Renal cortex interstitium (tissue), 11 donors: ENCODE data around the gene RASAL2. TPM values are rescaled to one million over a fixed set of nuclear protein-coding genes. Genes with fewer than 3 reads are reported as not detected.

Source experiments
- DNase-seq, 11 donors: peaks; one replicate each; pipeline ENCODE4 v3.0.0-alpha.2; 2013; ENCODE audit warnings: low read depth in 9 of 11, low spot score in 4 of 11; ENCODE audit errors: extremely low read depth in 1 of 11
- polyA plus RNA-seq, 3 donors: library from polyadenylated mRNA; unstranded; fragments of 120-200 nt; gene quantifications; one replicate each; pipeline ENCODE4 v1.2.1, GENCODE V29; 2013; ENCODE audit not compliant: insufficient read length in 3 of 3

RASAL2 gene
- polyA plus RNA-seq, 3 donors, result 18.7 to 23.2 (median 19.6) TPM

DNA sequence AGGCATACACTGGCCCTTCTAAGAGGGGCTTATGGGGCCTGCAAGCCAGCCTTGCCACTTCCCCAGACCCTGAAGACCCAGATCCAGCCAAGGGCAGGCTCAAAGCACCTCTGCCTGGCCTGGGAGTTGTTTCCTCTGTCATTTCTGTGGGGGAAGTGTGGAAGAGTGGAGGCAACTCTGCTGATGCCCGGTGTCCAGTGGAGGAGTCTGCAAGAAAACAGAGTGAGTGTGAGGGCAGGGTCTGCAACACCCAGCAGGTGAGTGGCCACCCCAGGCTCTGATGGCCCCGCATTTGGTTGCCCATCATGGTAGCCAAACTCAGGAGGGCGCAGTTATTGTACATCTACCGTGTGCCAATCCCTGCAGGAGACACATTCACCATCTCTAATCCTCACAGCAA is 394.5 kb downstream of the RASAL2 start:
- DNase-seq, result no peak

DNA sequence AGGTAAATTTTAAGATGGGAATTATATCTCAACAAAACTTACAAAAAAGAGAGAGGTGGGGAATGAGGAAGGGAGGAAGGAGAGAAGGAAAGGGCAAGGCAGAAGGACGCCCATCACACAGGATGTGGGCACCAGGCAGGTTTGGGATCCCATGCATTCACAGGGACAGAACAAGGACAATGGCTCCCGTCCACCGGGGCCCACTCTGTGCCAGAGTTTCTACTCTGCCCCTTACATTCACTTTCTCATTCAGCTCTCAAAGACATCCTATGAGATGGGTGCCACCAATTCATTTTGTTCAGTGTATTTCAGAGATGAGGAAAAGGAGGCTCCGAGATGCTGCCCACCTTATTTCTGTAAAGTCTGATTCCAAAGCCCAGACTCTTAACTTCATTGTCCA is 395.5 kb downstream of the RASAL2 start:
- no peak for DNase-seq

DNA sequence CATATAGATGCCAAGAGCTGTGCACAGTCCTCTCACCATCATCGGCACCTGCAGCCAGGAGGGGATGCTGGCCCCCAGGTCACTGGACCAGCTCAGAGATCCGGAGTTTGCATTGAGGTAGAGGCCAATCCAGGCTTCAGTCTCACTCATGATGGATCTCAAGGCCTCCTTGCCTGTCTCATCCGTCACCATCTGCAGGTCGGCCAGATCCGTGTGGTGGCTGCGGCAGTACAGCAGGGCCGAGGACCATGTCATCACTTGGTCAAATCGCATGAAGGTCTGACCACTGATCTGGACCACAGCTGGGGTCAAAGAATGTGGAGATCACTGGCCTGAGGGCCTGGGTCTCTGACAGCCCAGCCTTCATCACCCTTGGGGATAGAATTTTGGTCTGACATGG is 396.2 kb downstream of the RASAL2 start:
- DNase-seq, result no peak

DNA sequence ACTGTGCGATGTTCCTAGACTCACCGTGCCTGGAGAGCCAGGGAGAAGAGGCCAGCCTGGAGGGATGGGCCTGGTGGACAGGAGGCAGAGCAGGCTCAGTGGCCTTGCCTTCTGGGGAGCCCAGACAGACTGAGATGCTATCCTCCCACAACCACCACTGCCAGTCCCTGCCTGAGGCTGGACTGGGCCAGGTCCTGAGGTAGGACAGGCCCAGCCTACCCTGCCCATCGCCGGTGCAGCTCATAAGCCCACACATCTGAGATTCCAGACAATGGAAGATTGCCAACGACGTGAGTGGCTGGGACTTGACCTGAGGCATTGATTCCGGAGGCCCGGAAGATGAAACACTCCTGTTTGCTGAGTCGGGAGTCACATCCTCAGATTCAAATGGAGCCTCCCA is 397.1 kb downstream of the RASAL2 start:
- no peak for DNase-seq

DNA sequence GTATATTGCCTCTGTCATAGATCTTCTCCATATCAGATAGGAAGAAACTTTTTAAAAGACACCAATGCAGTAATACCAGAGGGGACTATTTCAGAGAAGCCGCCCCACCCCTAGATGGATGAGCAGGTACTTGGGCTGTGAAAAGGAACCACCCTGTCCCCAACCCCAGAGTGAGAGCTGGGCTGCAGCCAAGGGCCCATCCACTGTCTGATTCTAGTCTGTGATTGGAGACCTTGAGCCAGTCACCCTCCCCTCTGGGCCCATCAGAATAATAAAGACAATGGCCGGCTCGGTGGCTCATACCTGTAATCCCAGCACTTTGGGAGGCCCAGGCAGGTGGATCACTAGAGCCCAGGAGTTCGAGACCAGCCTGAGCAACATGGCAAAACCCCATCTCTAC is 397.8 kb downstream of the RASAL2 start:
- no peak for DNase-seq

DNA sequence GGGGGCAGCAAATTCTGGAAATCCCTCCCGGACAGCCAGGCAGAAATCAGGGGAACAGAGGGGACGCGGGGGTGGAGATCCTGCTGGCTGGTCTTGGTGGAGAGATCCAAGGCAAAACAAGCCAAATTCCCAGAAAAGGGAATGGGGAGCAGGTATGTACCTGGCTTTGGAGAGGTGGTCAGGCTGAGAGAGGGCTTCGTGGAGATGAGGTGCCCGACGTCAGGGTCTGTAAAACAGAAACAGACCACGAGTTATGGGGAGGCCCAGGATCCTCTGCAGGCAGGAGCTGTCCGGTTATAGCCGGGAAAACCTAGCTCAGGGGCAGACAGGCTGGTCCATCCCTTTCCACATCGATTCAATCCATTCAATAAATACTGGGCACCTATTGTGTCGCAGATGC is 398.4 kb downstream of the RASAL2 start:
- DNase-seq, result no peak

DNA sequence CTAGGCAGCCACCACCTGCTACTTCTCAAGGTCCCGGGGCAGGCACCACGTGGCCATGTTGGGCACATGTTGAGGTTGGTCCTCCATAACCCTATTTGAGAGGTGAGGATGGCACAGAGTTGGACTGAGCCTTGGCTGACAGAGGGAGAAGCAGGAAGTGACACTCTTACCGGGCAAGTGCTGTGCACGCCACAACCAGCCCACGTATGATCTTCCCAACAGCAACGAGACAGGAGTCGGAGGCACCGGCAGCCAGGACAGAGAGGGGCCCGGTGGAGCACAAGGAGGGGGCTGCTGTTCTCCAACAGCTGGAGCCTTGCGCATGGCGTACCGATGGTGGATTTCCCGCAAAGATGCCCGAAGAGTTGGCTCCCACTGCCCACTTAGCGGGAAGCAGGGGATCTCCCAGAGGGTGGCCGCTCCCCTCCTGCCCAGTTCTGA is 399.4 kb downstream of the RASAL2 start:
- DNase-seq, result no peak

DNA sequence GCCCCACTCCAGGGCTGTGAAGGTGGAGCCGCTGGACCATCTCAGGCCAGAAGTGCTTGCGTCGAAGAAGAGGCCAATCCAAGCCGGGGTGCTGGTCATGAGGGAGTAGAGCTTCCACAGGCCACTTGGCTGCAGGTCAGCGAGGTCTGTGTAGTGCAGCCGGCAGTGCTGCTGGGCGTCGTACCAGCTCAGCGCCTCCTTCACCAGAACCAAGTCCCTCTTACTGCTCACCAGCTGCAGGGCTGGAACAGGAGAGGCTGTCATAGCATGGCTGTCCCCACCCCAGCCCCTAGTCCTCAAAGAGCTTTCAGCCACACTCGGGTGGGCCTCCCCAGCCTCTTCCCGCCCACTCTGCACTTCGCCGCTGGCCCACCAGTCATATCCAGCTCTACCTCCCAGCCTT is 400.7 kb downstream of the RASAL2 start:
- no peak for DNase-seq

DNA sequence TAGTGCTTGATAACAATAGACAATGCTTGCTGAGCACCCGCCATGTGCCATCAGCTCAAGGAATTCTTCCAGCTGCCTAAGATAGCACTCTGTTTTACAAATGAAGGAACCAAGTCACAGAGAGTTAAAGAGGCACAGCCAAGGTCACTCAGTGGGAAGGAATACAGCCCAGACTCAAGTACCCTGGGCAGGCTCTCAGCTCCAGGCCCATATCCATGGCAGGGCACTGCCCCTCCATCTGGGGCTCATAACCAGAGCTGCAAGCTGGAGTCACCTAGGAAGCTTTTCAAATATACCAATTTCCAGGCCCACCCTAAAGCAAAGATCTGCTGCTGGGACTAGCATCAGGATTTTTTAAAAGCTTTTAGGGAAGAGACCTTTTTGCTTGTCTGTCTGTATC is 401.3 kb downstream of the RASAL2 start:
- no peak for DNase-seq

DNA sequence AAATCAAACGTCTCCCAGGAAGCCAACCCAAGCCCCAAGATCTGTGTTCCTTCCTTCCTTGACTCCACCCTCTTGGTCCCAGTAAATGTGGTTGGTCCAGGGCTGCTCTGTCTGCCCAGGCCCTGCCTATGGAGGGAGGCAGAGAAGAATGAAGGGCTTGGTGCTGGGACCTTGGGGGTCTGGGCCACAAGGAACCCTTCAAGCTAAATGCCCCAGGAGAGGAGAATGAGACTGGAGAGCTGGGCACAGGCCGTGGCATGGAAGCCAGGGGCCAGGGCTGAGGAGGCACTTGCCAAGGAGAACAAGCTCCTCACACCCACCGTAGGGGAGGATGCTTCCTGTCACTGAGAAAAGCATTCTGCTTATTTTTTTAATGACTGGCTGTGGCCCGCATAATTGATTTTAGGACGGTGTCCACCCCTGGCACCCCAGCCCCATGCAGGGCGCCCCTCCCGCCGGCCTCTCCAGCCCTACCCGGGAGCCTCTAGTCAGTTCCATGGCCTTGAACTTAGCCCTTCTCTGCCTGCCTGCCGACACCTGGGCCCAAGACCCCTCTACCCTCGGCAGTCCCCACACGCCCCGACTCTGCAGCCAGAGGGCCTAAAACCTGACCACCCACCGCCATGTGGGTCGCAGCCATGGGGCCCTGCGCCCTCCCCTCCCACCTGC is 402.0 kb downstream of the RASAL2 start:
- no peak for DNase-seq

DNA sequence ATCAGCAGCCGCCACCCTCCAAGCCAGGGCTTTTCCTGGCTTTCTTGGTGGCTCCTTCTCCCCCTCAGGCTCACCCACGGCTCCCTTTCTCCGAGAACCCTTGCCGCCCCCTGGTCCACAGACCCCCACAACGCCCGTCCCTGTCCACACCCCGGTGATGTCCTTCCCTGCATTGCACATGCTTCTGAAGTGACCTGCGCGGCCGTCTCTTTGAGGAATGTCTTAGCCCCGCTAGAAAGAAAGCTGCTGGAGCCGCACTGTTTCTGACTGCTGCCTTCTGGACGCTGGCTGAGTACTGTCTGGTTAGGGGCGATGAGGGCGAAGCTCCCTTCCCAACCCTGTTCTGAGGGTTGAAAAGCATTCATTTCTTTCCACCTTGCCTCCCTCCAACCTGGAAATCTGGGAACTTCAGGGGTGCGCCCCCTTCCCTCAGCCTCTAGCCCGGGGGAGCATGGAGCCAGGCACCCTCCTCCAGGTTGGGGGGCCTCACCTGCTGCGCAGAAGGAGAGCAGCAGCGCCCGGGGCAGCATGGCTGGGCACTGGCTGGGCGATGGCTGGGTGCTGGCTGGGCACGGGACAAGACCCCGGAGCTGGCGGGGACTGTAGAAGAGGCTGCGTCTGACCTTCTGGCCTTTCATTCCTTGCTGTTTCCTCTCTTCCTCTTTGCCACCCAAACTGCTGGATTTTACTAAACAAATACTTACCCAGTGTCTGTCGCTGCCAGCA is 402.7 kb downstream of the RASAL2 start, which contains the start of gene CLEC20A:
Gene CLEC20A, minus strand, starts transcription at position 555 of the 726 bp plus-strand sequence. Its CDS starts 25 bp downstream, at position 530.
- no peak for DNase-seq

DNA sequence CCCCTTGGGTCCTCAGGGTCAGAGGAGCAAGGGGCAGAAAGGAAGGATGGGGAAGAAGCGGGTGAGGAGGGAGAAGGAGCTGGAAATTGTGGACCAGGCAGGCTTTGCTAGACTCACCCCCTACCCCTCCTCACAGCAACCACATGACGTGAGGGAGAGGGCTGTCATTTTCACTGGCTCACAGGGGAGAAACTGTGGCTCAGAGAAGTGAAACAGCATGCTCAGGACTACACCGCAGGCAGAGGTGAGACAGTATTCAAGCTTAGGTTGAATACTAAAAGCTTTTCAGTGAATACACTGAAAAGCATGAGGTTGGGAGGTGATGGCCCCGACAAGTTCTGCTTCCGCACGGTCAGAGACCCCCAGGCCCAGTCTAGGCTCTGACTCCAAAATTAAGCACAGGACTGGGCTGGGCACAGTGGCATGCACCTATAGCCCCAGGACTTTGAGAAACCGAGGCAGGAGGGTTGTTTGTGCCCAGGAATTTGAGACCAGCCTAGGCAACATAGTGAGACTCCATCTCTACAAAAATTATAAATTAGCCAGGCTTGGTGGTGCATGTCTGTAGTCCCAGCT is 404.1 kb downstream of the RASAL2 start:
- DNase-seq, result no peak

DNA sequence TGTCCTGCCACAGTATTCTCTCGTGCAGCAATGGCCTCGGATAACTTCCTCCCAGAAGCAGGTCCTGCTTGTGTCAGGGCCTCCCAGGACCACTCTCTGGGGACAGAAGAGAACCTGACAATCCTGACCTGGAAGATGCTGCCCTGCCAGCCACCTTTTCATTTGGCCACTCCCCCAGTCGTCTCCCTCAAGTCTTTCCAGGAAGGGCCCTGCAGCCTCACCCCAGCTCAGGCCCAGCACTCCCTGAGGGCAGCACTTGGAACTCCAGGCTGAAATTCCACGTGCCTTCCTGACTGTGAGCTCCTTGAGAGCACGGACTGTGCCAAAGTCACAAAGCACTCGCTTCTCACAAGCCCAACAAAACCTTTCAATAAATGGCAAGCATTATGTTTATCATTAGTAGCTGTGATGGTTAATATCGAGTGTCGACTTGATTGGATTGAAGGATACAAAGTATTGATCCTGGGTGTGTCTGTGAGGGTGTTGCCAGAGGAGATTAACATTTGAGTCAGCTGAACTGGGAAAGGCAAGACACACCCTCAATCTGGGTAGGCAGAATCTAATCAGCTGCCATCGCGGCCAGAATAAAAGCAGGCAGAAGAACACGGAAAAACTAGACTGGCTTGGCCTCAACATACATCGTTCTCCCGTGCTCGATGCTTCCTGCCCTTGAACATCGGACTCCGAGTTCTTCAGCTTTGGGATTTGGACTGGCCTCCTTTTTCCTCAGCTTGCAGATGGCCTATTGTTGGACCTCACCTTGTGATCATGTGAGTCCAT is 405.2 kb downstream of the RASAL2 start:
- DNase-seq, result no peak

DNA sequence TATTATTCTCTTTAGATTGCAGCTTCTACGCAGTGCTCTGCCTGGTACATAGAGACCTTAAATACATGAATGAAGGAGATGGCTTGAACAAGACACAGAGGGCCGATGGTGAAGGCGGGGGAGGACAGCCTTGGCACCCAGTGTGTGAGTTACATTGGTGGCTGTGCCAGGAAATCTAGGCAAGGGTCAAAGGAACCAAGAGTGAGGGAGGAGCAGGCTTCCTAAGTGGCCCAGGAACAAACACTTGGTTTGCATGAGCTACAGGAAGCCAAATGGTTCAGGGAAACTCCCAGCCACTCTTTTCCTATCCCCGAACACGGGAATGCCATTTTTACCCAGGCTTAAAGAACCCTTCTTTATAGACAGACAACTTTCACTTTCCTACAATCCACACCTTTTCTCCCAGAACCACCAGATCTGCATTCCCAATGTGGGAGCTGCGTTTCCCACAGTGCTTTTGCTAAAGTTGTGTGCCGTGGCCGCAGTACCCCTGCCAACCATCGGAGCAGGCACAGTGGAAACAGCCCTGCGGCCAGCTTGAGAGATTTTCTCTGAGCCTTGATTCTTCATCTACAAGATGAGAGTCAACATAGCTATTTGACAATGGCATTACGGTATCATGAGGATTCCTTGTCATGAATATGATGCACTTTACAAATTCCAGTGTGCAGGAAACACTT is 406.3 kb downstream of the RASAL2 start:
- no peak for DNase-seq

DNA sequence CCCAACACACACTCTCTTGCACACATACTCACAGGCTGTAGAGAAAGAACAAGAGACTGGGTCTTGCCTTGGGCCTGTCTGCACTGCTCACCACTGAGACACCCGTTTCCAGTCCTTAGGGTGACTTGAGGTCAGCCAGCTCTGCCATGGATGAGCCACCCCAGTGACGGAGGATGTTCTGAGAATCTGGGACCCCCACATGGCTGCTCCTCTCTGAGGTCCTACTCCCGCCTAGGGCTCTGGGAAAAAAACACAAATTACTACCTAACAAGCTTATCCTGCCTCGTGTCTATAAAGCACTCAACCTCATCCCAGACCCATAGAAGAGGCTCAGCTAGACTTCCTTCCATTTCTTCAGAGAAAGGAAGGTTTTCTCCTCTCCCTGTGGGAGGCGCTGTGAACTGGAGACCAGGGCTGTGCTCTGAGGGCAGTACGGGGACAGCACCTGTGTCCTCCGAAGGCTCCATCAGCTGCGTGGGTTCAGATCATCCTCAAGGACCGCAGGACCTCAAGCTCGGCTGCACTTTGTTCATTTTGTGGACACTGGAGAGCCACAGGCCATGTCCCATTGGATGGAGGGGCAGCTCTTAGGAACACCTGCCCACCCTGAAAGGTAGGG is 407.1 kb downstream of the RASAL2 start:
- no peak for DNase-seq

DNA sequence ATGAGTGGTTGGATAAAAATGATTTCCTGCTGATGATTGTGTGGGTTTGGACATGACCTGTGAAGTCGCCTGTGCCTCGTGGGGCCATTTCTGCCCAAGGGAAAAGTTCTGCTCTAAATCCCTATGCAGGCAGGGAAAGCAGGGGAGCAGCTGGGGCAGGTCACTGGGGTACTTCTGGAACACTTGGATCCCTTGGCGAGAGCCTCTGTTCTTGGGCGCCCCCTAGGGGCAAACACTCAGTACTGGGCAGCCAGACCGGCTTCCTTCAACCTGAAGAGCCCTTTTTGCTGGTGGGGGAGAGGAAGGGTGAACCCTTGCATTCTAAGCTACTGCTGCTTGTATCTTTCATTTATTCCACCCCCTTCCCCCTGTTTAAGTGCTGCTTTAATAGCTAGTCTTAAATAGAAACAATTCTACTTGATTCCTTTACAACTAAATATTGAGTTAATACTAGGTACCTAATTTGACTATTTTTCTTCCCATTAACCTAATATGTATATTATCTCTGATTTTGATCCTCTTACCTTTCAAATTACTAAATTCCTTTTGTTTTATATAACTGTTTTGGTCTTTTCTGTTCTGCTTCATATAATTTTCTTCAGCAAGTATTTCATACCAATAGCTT is 407.9 kb downstream of the RASAL2 start:
- peak; percentile 33 to 71 (median 52) for DNase-seq

DNA sequence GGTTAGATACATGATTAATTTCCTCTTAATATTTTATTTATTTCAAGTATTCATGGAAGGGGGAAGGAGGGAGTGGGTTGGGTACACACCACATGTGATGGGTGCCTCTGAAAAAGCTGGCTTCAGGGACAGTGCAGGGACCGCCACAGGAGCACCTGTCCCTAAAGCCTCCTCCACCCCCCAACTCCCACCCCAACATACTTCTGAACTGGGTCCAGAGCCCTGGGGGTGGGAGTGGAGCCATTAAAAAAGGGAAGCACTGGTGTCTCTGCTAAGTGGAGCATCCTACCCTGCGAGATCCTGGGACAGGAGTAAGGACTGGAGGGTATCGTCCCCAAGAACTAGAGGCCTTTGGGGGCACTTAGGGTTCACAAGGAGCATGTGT is 408.4 kb downstream of the RASAL2 start:
- no peak for DNase-seq

DNA sequence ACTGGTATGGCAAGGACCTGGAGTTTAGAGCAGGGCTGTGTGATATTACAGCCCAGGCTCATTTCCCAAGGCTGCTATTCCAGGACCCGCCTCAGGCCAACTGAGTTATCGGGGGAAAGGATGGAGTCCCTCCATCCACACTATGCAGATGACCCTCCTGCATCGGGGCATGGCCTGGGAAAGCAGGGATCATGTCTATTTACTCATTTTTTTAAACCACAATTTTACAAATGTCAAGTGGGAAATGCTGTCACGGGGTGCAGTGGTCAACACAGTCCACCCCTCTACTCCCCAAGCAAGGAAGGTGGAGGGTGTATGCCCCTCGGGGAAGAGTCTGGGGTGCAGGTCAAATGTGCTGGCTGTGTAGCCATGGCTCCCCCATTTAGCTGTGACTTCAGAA is 409.0 kb downstream of the RASAL2 start:
- no peak for DNase-seq
